ENCODE results near the gene BIN1.

Gene BIN1

DNA sequence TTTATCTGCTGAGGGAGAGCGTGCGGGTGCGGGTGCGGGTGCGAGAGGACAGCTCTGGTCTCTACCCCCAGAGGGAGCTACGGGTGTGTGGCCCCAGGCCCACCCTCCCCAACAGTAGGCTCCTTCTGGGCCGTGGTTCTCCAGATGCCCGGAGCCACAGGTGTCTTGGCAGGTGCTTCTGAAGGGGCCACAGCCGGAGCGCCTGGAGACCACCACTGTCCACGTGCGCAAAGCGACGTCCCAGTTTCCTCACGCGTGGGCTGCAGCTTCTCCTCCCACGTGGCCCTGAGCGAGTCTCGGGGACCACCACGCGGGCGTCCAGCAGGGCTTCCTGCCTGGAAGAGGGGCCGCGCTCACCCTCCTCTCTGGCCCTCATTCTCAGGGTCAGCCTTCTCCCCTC is 90.6 kb downstream of the BIN1 start:
- no peak for DNase-seq

DNA sequence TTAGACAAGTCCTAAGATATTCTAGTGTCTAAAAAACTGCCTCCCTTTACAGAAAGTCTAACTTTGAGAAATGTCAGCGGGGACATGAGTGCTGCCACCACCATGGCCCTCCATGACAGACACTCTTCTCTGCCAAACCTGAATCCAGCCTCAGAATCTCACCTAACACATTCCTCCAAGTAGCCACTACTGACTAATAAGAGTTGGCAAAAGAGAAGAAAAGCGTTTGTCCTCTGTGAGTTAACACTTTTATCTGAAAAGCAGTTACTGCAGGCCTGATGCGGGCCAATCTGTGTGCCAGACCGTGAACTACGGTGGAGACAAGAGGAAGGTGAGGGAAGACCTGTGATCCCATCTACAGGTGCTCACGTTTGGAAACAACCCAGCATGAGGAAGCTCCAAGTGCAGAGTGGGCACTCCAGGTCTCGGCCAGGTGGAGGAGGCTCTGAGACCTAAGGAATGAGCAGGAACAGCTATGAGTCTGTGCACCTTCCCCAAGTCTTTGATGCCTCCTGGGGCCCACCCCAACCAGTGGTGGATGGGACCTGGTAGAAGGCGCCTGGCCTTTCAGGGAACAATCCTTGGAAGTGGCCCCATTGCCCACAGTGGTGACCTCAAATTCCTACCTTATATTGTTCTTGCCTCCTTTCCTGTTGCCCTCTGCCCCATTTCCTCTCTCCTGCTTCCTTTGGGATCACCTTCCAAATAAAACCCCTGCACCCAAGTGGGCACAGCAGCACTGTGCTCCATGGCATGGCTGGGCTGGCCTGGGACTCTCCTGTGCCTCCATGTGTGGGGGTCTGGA is 91.6 kb downstream of the BIN1 start:
- DNase-seq = no peak

DNA sequence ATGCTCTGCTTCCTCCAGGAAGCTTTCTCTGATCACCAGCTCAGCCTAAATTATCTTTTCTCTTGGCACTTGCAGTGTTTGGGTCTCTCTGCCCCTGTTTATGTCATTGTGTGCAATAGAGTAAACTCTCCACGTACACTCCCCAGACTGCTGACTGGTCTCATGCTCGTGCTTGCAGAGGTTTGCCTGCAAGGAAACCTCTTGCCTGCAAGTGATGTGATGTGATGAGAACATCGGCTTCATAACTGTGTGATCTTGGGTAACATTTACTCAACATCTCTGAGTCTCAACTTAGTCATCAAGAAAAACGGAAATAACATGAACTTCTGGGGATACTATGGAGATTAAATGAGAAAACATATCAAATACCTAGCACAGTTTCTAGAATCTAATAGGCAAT is 92.3 kb downstream of the BIN1 start:
- no peak for DNase-seq

DNA sequence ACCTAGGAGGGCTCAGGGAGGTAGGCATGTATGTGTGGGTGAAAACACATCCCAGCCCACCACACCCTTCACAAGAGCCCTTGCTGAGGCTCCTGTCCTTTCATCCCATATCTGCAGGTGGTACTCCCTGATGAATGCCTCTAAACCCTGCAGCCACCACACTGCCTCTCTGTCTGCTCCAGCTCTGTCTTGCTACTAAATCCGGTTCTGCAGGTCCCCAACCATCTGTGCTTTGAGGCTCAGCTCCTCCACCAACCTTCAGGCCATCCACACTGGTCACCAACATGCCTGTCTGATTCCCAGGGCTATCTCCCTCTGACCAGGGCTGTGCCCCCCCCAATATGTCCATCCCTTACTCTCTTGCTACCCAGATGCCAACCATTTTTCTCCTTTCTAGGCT is 92.7 kb downstream of the BIN1 start:
- no peak for DNase-seq

DNA sequence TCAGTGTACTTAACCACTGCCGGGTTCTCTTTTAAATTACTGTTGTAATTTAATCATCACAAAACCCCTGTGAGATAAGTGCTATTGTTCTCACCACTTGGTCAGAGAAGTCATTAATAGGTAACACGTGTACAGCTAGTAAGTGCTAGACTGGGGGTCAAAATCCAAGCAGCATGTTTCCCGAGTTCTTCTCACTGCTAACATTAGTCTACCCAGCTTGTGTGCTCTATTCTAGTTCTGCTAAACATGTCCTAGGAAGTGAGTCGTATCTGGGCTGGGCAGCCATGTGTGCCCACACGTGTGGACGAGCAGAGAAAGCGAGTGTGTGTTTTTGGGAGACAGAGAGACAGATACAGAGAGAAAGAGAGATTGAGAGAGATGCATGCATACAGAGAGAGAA is 94.1 kb downstream of the BIN1 start:
- DNase-seq = no peak

DNA sequence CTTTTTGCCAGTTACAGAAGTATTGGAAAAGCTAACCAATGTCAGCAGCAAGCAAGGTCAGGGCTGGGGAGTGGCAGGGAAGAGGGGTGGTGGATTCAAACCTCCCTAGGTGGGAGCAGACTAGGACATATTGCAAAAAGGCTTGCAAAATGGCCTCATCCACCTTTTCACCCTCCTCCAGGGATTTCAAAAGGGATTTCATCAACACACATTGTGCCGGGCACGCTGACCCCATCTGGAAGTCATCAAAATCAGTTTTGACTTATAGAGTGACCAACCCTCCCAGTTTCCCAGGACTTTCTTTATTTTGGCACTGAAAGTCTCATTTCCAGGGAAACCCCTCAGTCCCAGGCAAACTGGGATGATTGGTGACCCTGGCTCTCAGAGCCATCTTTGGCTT is 94.7 kb downstream of the BIN1 start:
- DNase-seq = no peak

DNA sequence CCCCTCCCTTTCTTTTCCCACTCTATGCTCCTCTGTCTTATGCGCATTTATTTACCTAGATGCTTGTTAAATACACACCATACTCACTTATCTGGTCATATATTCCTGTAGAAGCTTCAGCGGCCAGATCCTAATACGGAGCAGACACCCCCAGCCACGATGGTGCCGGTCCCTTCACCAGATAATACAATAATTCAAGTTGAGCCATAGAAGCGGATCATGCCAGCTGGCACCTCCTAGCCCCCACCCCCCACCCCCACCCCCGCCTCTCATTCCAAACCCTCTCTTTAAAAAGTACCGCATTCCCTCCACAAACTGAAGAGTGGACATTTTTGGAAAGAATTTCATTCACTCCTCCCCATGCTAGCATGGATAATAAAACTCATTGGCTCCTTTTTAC is 95.2 kb downstream of the BIN1 start:
- DNase-seq = no peak

DNA sequence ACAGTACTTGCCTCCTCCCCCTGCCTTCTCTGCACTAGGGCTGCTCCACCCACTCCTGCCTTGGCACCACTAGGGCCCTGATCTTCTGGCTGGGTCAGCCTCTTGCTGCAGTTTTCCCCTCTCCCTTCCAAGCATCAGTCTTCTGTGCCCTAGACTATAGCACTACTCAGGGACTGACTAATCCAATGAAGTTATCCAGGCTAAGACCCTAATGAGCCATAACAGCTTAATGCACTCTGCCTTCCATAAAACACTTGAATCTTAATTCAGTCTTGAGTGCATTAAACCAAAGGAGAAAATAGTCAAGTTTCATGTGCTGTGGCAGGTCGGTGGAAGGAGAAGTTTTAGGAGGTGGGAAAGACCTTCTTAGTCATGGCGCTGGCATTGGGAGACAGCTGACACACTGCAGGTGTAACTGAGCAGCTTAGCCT is 95.7 kb downstream of the BIN1 start:
- no peak for DNase-seq

DNA sequence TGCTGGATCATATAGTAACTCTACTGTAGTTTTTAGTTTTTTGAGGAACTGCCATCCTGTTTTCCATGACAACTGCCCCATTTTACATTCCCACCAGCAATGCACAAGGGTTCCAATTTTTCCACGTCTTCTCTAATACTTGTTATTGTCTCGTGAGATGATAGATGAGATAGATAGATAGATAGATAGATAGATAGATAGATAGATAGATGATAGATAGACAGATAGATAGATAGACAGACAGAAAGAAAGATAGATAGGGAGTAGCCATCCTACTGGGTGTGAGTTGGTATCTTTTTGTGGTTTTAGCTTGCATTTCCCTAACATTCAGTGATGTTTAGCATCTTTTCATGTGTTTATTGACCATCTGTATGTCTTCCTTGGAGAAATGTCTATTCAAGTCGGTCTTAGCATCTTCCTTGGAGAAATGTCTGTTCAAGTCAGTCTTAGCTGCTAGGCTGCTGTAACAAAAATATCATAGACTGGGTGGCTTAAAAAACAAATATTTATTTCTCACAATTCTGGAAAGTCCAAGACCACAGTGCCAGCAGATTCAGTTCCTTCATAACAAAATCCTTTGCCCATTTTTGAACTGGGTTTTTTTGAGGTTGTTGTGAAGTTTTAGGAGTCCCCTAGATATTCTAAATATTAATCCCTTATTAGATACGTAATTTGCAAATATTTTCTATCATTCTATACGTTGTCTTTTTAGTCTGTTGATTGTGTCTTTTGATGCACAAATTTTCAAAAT is 98.5 kb downstream of the BIN1 start:
- no peak for DNase-seq

DNA sequence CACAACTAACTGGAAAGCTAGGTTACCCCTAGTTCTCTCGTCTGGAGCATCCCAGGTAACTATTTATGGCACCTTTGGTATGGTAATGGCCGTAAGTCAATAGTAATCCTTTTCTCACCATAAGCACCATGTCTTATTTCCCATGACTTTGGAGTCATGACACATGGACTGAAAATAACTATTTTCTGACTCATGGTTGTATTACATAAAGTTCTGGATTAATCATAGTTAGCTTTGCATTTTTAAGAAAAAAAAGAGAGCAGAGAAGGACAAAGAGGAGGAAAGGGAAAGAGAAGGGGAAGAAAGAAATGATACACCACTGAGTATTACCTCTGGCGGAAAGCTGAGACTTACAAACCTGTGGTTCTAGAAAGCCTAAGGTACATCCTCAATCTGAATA is 99.3 kb downstream of the BIN1 start:
- DNase-seq = no peak

DNA sequence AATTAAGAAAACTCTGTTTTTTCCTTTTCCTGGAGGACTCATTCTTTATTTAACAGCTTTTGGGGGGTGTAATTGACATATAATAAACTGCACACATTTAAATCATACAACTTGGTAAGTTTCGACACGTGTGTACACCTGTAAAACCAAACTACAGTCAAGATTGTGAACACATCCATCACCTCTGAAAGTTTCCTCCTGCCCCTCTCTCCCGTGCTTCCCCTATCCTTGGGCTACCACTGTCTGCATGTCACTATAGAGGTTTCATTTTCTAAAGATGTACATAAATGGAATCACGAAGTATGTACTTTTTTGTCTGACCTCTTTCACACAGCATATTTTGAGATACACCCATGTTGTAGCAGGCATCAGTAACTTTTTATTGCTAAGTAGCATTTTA is 100.0 kb downstream of the BIN1 start:
- DNase-seq = no peak

DNA sequence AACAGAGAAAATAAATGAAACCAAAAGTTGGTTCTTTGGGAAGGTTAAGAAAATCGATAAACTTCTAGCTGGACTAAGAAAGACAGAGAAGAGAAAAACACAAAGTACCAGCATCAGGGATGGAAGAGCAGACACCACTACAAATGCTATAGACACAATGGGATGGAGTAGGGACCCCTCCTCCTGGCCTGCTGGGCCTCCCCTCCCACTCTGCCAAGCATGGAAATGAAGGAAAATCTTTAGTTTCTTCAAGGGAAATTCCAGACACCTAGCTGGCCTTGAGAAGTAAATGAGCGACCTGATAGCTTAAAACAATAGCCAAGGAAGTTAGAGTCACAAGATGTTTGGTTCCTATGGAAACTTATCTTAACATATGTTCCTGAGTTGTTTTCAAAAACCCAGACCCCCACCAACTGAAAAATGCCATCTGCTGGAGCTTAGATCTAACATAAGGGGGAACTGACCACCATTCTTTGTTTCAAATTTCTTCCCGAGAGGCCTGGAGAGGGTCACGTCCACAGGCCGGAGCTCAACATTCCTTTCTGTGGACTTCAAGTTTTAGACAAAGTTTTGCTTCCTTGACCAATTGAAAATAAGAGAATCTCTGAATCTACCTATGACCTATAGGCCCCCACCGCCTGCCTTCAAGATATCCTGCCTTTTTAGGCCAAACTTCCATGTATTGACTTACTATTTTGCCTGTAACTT is 101.9 kb downstream of the BIN1 start:
- no peak for DNase-seq

DNA sequence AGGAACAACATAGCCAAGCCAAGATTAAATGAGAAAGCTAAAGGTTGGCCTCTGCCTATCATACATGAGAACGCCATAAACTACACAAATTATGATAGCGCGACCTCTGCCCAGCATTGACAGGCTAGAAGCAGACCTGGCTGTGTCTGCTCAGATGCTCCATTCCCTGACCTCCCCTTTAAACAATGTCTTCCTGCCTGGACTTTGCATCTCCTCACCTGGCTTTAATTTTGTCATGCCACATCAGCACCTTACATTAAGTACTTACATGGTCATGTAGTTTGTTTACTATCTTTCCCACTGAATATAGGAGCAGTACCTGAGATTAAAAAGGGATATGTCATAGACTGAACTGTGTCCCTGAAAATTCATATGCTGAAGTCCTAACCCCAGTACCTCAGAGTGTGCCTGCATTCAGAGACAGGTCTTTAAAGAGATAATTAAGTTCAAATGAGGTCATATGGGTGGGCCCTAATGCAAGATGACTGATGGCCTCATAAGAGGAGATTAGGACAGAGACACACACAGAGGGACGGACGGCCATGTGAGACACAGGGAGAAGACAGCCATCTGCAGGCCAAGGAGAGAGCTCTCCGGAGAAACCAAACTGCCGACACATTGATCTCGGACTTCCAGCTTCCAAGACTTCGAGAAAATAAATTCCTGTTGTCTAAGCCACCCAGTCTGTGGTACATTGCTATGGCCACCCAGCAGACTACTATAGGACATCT is 103.7 kb downstream of the BIN1 start:
- DNase-seq = no peak

DNA sequence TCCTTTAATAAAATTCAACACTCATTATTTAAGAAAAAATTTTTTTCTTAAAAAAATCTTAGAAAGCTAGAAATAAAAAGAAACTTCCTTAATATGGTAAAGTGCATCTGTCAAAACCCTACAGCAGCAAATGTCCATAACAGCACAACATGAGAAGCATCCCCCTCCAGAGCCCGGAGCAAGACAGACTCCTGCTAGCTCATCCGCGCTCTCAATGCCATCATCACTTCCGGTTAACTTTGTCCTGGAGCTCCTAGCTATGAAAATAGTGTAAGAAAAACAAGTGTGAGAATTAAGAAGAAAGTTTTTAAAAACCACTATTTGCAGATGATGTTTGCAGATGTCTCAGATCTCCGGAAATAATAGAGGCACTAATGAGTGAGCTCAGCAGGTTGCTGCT is 105.2 kb downstream of the BIN1 start:
- DNase-seq = no peak

DNA sequence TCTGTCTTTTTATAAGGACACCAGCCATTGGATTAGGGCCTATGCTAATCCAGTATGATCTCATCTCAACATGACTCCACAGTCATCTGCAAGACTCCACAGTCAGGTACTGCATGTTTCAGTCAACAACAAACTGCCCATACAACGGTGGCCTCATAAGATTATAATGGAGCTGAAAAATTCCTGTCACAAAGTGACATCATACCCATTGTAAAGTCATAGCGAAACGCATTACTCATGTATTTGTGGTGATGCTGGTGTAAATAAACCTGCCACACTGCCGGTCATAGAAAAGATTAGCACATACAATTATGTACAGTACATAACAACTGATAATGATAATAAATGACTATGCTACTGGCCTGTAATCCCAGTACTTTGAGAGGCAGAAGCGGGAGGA is 106.0 kb downstream of the BIN1 start:
- DNase-seq = no peak

DNA sequence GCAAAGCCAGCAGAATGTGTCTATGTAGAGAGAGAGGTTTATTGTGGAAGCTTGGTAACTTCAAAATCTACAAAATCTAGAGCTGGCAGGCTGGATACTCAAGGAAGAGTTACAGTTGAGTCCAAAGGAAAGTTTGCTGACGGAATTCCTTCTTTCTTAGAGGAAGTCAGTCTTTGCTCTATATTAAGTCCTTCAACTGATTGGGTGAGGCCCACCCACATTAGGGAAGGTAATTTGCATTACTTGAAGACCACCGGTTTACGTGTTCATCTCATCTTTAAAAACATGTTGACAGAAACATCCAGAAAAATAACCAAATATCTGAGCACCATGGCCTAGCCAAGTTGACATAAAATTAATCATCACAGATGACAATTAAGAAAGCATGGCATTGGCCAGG is 106.8 kb downstream of the BIN1 start:
- DNase-seq = no peak

DNA sequence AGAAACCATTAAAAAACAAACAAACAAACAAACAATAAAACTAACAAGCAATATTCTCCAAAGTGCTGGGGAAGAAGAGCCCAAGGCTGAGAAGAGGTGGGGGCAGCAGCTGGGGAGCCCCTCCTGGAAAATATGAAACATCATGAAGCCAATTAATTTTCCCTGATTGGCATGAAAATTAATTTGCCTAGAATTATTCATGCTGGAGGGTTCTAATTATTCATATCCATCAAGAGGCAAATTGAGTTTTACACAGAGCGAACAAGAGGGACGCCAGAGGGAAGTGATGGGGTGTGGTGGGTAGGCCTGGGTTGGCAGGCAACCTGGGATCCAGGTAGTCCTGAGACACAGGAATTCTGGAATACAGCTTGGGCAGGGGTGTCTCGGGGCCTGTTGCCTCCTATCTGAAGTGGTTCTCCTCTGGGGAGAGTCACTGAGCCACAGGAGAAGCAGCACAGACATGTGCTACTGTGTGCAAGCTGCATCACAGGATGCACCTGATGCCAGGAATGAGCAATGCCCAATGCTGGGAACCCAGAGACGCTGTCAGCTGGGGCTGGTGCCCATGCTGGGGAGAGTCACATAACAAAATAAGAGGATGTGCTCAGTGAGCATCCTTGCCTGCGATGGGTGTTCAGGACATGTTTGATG is 107.7 kb downstream of the BIN1 start:
- no peak for DNase-seq

DNA sequence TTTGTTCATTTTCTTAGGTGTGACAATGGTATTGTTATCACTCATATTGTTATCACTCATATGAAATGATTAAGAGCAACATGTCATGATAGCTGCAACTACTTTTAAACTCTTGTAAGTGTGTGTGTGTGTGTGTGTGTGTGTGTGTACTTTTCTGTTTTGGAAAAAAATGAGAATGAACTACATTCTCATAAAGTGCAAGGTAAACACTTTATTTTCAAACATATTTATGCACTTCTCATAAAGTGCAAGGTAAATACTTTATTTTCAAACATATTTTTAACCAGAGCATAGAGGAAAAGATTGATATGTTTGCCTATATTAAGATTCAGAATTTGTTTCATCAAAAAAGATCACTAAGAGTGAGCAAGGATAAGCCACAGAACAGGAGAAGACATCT is 108.5 kb downstream of the BIN1 start:
- DNase-seq = no peak
